ENCODE results near the gene C4orf17.

Gene C4orf17

GRCh38 chr4:99578714-99579113 is 67.9 kb downstream of the C4orf17 start:
- DNase-seq (ENCODE audit: low read depth), result no peak
- H3K4me3 ChIP-seq (ENCODE audit: control insufficient read depth, low read depth, low read length), result no peak overlapping the region
- TF ChIP-seq CTCF (IDR thresholded peaks at IDR 0.05; ENCODE audit: control insufficient read depth, insufficient read depth, low read depth, low read length, missing control alignments), result no peak

- no peak overlapping the region for H3K4me3 ChIP-seq (ENCODE audit: control insufficient read depth, low read depth, low read length)
- DNase-seq (ENCODE audit: low read depth), result no peak
- TF ChIP-seq CTCF (IDR thresholded peaks at IDR 0.05; ENCODE audit: control insufficient read depth, insufficient read depth, low read depth, low read length, missing control alignments), result no peak
These were observed 74.7 kb downstream of the C4orf17 start for GRCh38 chr4:99585516-99585915.

GRCh38 chr4:99586322-99586721 is 75.5 kb downstream of the C4orf17 start:
- no peak for DNase-seq (ENCODE audit: low read depth)
- no peak overlapping the region for H3K4me3 ChIP-seq (ENCODE audit: control insufficient read depth, low read depth, low read length)
- TF ChIP-seq CTCF (IDR thresholded peaks at IDR 0.05; ENCODE audit: control insufficient read depth, insufficient read depth, low read depth, low read length, missing control alignments), result no peak

- no peak overlapping the region for H3K4me3 ChIP-seq (ENCODE audit: control insufficient read depth, low read depth, low read length)
- TF ChIP-seq CTCF (IDR thresholded peaks at IDR 0.05; ENCODE audit: control insufficient read depth, insufficient read depth, low read depth, low read length, missing control alignments), result no peak
- no peak for DNase-seq (ENCODE audit: low read depth)
These were observed 76.0 kb downstream of the C4orf17 start for GRCh38 chr4:99586797-99587196.

- TF ChIP-seq CTCF (IDR thresholded peaks at IDR 0.05; ENCODE audit: control insufficient read depth, insufficient read depth, low read depth, low read length, missing control alignments), result no peak
- no peak overlapping the region for H3K4me3 ChIP-seq (ENCODE audit: control insufficient read depth, low read depth, low read length)
- DNase-seq (ENCODE audit: low read depth), result no peak
These were observed 76.5 kb downstream of the C4orf17 start for GRCh38 chr4:99587309-99587708.

- TF ChIP-seq CTCF (IDR thresholded peaks at IDR 0.05; ENCODE audit: control insufficient read depth, insufficient read depth, low read depth, low read length, missing control alignments), result no peak
- DNase-seq (ENCODE audit: low read depth), result no peak
- H3K4me3 ChIP-seq (ENCODE audit: control insufficient read depth, low read depth, low read length), result no peak overlapping the region
These were observed 77.0 kb downstream of the C4orf17 start for GRCh38 chr4:99587803-99588202.

- no peak for TF ChIP-seq CTCF (IDR thresholded peaks at IDR 0.05; ENCODE audit: control insufficient read depth, insufficient read depth, low read depth, low read length, missing control alignments)
- no peak for DNase-seq (ENCODE audit: low read depth)
- no peak overlapping the region for H3K4me3 ChIP-seq (ENCODE audit: control insufficient read depth, low read depth, low read length)
These were observed 80.9 kb downstream of the C4orf17 start for GRCh38 chr4:99591757-99592156.
